Nephron (organoid): ENCODE measurements around the gene FBN3.

ENCODE experiments used
- H3K27ac Mint-ChIP-seq, 3 experiments: 2 replicates each; pipeline ENCODE4 v1.8.0; 2020; ENCODE audit warnings: mixed read lengths in 3 of 3, mild to moderate bottlenecking in 2 of 3, moderate library complexity in 1 of 3
- H3K27me3 Mint-ChIP-seq: 2 replicates; pipeline ENCODE4 v1.8.0; 2021; ENCODE audit warnings: low read depth, mild to moderate bottlenecking, moderate library complexity, mixed read lengths
- H3K36me3 Mint-ChIP-seq: 2 replicates; pipeline ENCODE4 v1.8.0; 2020; ENCODE audit warnings: low read depth, mixed read lengths
- H3K4me1 Mint-ChIP-seq: 2 replicates; pipeline ENCODE4 v1.8.0; 2020; ENCODE audit warnings: mixed read lengths
- H3K4me3 Mint-ChIP-seq, 3 experiments: 2 replicates each; pipeline ENCODE4 v1.8.0; 2020; ENCODE audit warnings: mild to moderate bottlenecking in 3 of 3, mixed read lengths in 3 of 3, moderate library complexity in 2 of 3
- H3K9me3 Mint-ChIP-seq: 2 replicates; pipeline ENCODE4 v1.8.0; 2020; ENCODE audit warnings: mixed read lengths
- TF ChIP-seq, protein P1 (sequence below), 3 experiments: fragments of 200-600 bp; sonication (generic); IDR thresholded peaks; one replicate each; pipeline ENCODE4 v1.5.0; 2021; ENCODE audit warnings: antibody characterized with exemption in 3 of 3; ENCODE audit not compliant: unreplicated experiment in 3 of 3

FBN3 gene

DNA sequence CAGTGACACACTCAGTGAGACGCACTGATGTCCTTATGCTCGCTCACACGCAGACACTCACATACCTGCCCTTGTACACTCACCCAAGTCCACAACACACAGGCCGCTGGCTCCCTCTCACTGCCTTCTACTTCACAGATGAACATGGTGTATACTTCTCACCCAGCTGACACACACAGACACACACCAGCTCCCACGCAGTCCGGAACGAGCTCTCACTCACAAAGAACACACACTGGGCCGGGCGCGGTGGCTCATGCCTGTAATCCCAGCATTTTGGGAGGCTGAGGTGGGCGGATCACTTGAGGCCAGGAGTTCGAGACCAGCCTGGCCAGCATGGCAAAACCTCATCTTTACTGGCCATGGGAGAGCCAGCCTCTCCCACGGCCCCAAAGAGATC is 65.2 kb downstream of the FBN3 start:
- H3K9me3 Mint-ChIP-seq, result peaks cover 3% of the 10 kb centered on the region
- no peaks in the 10 kb centered on the region for H3K27me3 Mint-ChIP-seq
- no peak overlapping the region for H3K27ac Mint-ChIP-seq
- TF ChIP-seq, protein P1, sequence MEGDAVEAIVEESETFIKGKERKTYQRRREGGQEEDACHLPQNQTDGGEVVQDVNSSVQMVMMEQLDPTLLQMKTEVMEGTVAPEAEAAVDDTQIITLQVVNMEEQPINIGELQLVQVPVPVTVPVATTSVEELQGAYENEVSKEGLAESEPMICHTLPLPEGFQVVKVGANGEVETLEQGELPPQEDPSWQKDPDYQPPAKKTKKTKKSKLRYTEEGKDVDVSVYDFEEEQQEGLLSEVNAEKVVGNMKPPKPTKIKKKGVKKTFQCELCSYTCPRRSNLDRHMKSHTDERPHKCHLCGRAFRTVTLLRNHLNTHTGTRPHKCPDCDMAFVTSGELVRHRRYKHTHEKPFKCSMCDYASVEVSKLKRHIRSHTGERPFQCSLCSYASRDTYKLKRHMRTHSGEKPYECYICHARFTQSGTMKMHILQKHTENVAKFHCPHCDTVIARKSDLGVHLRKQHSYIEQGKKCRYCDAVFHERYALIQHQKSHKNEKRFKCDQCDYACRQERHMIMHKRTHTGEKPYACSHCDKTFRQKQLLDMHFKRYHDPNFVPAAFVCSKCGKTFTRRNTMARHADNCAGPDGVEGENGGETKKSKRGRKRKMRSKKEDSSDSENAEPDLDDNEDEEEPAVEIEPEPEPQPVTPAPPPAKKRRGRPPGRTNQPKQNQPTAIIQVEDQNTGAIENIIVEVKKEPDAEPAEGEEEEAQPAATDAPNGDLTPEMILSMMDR (IDR thresholded peaks at IDR 0.05; ENCODE audit: unreplicated experiment in 3 of 3), result no peak
- no peaks in the 10 kb centered on the region for H3K4me1 Mint-ChIP-seq
- H3K4me3 Mint-ChIP-seq, result no peak overlapping the region
- H3K36me3 Mint-ChIP-seq, result peaks cover 51% of the 10 kb centered on the region

GRCh38 chr19:8083141-8083540 is 66.3 kb downstream of the FBN3 start:
- H3K27ac Mint-ChIP-seq, result no peak overlapping the region
- H3K4me1 Mint-ChIP-seq, result no peaks in the 10 kb centered on the region
- TF ChIP-seq, protein P1 (IDR thresholded peaks at IDR 0.05; ENCODE audit: unreplicated experiment in 3 of 3), result no peak
- no peaks in the 10 kb centered on the region for H3K27me3 Mint-ChIP-seq
- H3K4me3 Mint-ChIP-seq, result no peak overlapping the region
- peaks cover 3% of the 10 kb centered on the region for H3K9me3 Mint-ChIP-seq
- H3K36me3 Mint-ChIP-seq, result peaks cover 55% of the 10 kb centered on the region

DNA sequence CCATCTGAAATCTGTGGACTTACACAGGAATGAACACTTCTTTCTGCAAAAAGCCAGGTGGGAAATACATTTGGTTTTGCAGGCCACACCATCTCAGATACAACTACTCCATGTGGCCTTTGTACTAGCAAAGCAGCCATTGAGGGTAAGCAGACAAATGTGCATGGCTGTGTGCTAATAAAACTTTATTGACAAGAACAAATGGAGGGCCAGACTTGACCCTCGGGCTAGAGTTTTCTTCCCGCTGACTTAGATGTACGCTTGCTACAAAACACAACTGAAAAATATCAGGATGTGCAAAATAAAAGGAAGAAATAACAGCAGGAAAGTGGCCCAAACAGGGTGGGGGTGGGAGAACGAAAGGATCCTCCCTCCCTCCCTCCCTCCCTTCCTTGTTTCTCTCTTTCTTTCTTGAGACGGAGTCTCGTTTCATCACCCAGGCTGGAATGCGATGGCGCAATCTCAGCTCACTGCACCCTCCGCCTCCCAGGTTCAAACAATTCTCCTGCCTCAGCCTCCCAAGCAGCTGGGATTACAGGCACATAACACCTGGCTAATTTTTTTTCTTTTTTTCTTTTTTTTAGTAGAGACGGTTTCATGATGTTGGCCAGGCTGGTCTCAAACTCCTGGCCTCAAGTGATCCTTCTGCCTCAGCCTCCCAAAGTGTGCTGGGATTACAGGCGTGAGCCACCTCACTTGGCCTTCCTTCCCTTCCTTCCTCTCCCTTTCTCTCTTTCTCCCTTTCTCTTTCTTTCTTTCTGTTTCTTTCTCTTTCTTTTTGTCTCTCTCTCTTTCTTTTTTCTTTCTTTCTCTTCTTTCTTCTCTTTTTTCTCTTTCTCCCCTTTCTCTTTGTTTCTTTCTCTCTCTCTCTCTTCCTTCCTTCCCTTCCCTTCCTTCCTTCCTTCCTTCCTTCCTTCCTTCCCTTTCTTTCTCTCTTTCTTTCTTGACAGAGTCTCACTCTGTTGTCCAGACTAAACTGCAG is 67.5 kb downstream of the FBN3 start:
- Mint-ChIP-seq H3K36me3 (peaks cover 49% of the 10 kb centered on the region), H3K4me1 (no peaks in the 10 kb centered on the region), H3K9me3 (peaks cover 3% of the 10 kb centered on the region), H3K27ac (no peak overlapping the region), H3K27me3 (no peaks in the 10 kb centered on the region), H3K4me3 (no peak overlapping the region)
- TF ChIP-seq, protein P1 (IDR thresholded peaks at IDR 0.05; ENCODE audit: unreplicated experiment in 3 of 3), result no peak

- H3K4me1 Mint-ChIP-seq, result no peaks in the 10 kb centered on the region
- H3K4me3 Mint-ChIP-seq, result no peak overlapping the region
- peaks cover 53% of the 10 kb centered on the region for H3K36me3 Mint-ChIP-seq
- H3K27ac Mint-ChIP-seq, result no peak overlapping the region
- H3K9me3 Mint-ChIP-seq, result peaks cover 3% of the 10 kb centered on the region
- TF ChIP-seq, protein P1 (IDR thresholded peaks at IDR 0.05; ENCODE audit: unreplicated experiment in 3 of 3), result no peak
- H3K27me3 Mint-ChIP-seq, result no peaks in the 10 kb centered on the region
Observed at GRCh38 chr19:8080832-8081231, 68.6 kb downstream of the FBN3 start.

GRCh38 chr19:8079988-8080387 is 69.4 kb downstream of the FBN3 start:
- H3K4me1 Mint-ChIP-seq, result no peaks in the 10 kb centered on the region
- no peaks in the 10 kb centered on the region for H3K27me3 Mint-ChIP-seq
- H3K36me3 Mint-ChIP-seq, result peaks cover 59% of the 10 kb centered on the region
- H3K4me3 Mint-ChIP-seq, result no peak overlapping the region
- no peak overlapping the region for H3K27ac Mint-ChIP-seq
- TF ChIP-seq, protein P1 (IDR thresholded peaks at IDR 0.05; ENCODE audit: unreplicated experiment in 3 of 3), result no peak
- peaks cover 3% of the 10 kb centered on the region for H3K9me3 Mint-ChIP-seq
